HCT116 (cell line): Measurements from ENCODE around the gene STIM1.

Experiments used
- CEBPB ChIP-seq: IDR thresholded peaks from 2 replicates; pipeline ENCODE4 v1.6.1; 2012; ENCODE audit warnings: low read depth
- CTCF ChIP-seq, 3 experiments: fragments of 200-600 bp in 1 of 3; sonication (generic) in 1 of 3; IDR thresholded peaks in 2 of 3; conservative IDR thresholded peaks in 1 of 3; 2 replicates each; pipeline ENCODE4 v1.5.1; 2012 to 2017; ENCODE audit warnings: low read depth in 2 of 3, low read length in 2 of 3, antibody characterized with exemption in 1 of 3, borderline replicate concordance in 1 of 3, control low read depth in 1 of 3, mild to moderate bottlenecking in 1 of 3, mixed read lengths in 1 of 3, mixed run types in 1 of 3, moderate library complexity in 1 of 3; ENCODE audit not compliant: insufficient read depth in 1 of 3
- EZH2 ChIP-seq: fragments of 200-600 bp; sonication (generic); IDR thresholded peaks from 2 replicates; pipeline ENCODE4 v1.6.1; 2017; ENCODE audit warnings: antibody characterized with exemption, mixed run types
- FOSL1 ChIP-seq: IDR thresholded peaks from 2 replicates; pipeline ENCODE4 v1.6.1; 2012; ENCODE audit warnings: low read depth
- MAX ChIP-seq: IDR thresholded peaks from 2 replicates; pipeline ENCODE4 v1.6.1; 2012
- SIN3A ChIP-seq: IDR thresholded peaks from 2 replicates; pipeline ENCODE4 v1.6.1; 2012; ENCODE audit warnings: low read depth
- SRF ChIP-seq: IDR thresholded peaks from 2 replicates; pipeline ENCODE4 v1.6.1; 2012; ENCODE audit warnings: low read depth
- YY1 ChIP-seq: IDR thresholded peaks from 2 replicates; pipeline ENCODE4 v1.6.1; 2011; ENCODE audit warnings: low read length, low read depth, moderate library complexity, mild to moderate bottlenecking; ENCODE audit not compliant: insufficient replicate concordance; ENCODE audit errors: extremely low read depth

- TF ChIP-seq CTCF (IDR thresholded peaks at IDR 0.05 in 2 of 3, conservative IDR thresholded peaks at IDR 0.05 in 1 of 3; ENCODE audit: borderline replicate concordance in 1 of 3, insufficient read depth in 1 of 3, low read depth in 2 of 3, low read length in 2 of 3) = no peak
- no peak for TF ChIP-seq MAX
- no peak for TF ChIP-seq CEBPB
- TF ChIP-seq SRF = no peak
- no peak for TF ChIP-seq EZH2
- no peak for TF ChIP-seq SIN3A
- no peak for TF ChIP-seq YY1
- TF ChIP-seq FOSL1 = no peak
Measured at GRCh38 chr11:3834664-3835461, 20.6 kb upstream of the STIM1 start.
